ENCODE results near the gene CIITA.
"Not testable (repeated sequence)": the region's sequence is repeated elsewhere in the genome, so short reads cannot be mapped to it uniquely, and the experiment has no call there.

The CIITA gene

DNA sequence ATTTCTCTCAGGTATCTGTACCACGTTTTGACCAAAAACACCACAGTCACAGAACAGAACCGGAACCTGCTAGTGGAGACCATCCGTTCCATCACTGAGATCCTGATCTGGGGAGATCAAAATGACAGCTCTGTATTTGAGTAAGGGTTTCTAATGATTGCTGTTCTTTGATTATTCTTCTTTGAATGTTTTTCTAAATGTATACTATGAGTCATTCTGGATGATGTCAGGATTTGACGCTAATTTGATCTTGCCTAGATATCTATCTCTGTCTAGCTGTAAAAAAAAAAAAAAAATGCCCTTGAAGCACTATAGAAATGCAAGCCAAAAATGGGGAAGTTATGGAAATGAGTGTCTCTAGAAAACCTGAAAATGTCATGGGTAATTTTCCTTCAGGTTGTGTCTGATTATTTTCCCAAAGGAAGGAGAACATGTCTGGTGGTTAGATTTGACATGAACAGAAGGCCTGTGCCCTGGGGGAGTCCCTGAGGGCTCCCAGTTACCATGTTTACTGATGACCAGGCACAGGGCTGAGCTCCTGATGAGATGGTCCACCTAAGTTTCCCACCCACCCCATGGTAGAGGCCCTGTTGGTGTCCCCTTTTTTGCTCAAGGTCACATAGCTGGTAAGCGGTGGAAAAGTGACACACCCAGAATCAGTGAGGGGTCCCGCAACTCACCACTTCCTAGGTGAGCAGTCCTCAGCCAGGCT is 80.9 kb downstream of the CIITA start:
- no peak for DNase-seq

DNA sequence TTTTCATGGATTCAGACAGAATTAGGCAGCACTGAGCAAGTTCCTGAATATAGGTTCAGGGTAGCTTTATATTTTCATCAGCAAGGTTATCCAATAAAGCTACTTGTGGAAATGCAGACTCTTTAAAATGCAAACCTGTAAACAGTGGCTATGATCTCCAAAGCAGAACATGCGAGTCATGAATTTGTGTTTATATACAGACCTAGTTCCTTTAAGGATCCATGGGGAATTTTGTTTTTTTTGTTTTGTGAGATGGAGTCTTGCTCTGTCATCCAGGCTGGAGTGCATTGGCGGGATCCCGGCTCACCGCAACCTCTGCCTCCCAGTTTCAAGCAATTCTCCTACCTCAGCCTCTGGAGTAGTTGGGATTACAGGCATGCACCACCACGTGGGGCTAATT is 82.2 kb downstream of the CIITA start:
- DNase-seq: no peak

DNA sequence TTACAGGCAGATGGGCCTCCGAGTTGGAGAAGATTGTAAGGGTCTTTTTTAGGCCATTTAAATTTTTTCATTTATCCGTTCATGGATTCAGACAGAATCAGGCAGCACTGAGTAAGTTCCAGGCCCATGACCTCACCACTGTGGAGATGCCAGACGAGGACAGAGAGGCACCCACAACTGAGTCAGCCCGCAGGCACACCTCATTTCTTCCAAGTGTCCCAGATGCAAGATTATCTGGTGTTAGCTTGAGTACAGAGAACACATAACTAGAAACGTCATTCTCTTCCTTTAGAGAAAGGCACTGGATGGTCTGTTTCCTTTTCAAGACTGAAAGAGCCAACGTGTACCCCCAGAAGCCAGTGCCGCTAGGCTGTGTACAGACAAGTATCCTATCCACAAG is 84.2 kb downstream of the CIITA start:
- no peak for DNase-seq

DNA sequence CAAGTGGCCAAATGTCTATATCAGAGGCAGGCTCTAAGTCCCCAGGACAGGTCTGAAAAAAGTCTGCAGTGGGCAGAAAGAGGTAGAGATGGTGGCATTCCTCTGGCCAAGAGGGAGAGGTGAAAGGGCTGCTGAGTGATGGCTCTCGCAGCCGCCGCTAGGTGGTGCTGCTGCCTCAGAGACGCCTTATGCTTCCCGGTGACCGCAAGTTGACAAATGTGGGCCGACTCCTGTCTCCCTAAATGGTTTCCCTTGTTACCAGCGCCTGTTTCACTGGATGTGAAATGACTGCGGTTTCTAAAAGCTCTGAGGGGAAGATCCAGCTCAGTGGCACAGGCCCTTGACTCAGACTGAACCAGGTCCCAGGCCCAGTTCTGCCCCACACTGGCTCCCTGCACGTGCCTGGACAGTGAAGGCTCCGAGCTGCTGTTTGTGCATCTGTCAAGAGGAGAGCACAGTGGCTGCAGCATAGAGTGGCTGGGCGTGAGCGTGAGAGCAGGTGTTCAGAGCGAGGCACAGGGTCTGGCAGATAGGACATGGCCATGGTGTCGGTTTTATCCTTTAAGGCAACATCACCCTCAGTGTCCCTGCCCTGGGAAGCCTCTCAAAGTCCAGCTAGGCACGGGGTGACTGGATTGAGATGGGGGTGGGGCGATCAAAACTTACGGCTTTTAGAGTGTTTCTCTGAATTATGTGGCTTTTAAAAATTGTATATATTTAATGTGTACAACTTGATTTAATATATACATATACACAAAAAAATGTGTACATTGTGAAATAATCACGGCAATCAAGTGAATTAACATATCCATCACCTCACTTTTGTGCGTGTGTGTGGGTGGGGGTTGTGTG is 87.3 kb downstream of the CIITA start:
- peak; percentile 73 for DNase-seq

GRCh38 chr16:10964891-10965326 is 87.9 kb downstream of the CIITA start:
- peak; percentile 49 for DNase-seq

- peak; percentile 27 for DNase-seq
Measured at GRCh38 chr16:10965440-10966061, 88.5 kb downstream of the CIITA start.

GRCh38 chr16:10966129-10966528 is 89.1 kb downstream of the CIITA start:
- no peak for DNase-seq

DNA sequence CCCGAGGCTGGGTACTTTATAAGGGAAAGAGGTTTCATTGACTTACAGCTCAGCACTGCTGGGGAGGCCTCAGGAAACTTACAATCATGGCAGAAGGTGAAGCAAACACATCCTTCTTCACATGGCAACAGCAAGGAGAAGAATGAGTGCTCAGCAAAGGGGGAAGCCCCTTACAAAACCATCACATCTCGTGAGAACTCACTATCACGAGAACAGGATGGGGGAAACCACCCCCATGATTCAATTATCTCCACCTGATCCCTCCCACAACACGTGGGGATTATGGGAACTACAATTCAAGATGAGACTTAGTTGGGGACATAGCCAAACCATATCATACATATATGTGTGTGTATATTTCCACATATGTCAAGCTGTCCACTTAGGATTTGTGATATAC is 89.6 kb downstream of the CIITA start:
- DNase-seq: not testable (repeated sequence)

GRCh38 chr16:10967986-10968385 is 91.0 kb downstream of the CIITA start:
- no peak for DNase-seq

GRCh38 chr16:10968498-10968897 is 91.5 kb downstream of the CIITA start:
- no peak for DNase-seq

DNA sequence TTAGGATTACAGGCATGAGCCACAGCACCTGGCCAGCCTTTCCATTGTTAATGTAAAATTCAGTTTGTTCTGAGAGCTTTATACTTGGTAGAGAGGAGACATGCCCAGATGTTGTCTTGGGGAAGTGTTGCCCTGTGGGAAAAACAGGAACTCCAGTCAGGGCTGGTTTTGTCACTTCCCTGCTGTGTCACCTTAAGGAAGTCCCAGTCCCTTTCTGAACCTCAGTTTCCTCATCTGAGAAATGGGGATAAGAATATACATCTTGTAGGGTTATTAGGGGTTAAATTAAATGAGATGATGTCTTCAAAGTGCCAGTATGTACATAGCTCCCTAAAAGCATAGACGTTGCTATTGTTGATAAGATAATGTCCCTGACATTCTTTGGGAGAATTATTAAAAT is 92.6 kb downstream of the CIITA start:
- no peak for DNase-seq

- DNase-seq: no peak
Measured at GRCh38 chr16:10970065-10970464, 93.1 kb downstream of the CIITA start.

DNA sequence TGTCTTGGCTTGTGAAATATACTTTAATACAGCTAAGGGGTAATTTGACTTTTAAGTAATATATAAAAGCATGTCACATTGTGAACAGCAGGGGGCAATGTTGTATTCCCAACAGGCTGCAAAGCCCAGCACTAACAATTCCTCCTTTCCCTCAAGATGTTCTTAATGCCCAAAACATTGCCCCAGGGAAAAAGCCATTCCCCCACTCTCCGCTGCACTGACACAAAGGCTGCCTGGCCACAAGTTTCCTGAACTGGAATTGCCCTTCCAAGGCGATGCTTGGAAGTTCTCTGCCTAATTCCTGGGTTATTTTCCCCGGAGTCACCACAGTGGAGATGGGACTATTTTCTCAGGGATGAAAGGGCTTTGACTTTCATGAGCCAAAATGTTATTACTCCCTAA is 94.6 kb downstream of the CIITA start:
- DNase-seq: no peak

GRCh38 chr16:10972108-10972818 is 95.3 kb downstream of the CIITA start:
- no peak for DNase-seq

GRCh38 chr16:10972819-10973464 is 95.9 kb downstream of the CIITA start:
- no peak for DNase-seq

- DNase-seq: no peak
Measured at GRCh38 chr16:10976634-10977033, 99.6 kb downstream of the CIITA start.

DNA sequence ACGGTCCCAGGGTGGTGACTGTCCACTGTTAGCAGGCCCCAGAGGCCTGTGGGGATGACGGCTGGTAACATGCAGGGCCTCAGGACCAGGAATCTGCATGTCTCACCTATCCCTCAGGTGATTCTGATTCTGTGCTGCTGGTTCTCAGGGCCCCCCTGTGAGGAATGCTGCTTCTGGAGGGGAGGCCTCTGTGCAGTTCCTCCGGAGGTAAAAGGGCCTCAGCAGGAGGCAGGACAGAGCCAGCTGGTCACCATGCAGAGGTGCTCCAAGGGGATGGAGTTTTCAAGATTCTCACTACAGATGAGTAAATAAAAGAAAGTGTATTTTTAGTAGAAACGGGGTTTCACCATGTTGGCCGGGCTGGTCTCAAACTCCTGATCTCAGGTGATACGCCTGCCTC is 101.1 kb downstream of the CIITA start:
- DNase-seq: no peak

GRCh38 chr16:10978871-10979446 is 102.0 kb downstream of the CIITA start:
- no peak for DNase-seq

DNA sequence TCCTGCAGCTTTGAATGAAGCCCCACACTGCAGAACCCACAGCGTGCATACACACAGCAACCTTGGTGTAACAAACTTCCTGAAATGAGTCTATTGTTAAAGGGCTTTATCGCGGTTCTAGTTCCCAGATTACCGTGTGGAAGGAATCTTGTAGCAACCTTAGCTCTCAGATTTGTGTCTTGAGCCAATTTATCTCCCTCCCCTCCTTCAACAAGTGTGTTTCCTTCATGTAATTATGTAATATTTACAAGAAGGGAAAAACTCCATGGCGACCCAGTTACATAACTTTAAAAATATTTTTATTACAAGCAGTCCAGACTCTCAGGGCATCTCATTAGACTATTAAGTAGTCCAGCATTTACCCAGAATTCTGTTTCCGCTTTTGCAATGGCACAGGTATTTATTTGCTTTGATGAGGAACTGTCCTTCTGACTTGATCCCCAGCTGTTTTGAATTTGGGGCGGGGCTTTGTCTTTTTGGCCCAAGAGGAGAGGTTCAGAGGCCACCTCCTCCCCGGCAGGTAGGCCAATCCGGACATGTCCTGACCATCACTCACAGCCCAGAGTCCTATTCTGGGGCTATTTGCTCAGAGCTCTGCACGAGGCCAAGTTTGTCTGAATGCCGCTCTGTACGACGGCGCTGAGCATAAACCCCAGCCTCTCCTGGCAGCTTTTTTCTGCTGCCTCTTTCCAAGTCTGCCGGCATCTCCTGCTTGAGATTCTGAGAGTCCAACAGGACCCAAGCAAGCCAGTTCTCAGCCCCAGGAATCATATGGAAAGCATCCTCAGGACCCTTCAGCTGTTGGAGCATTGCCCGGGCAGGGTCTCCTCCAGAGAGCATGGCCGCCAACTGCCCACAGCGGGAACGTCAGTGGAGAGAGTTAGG is 103.0 kb downstream of the CIITA start:
- DNase-seq: no peak

GRCh38 chr16:10980813-10981212 is 103.8 kb downstream of the CIITA start:
- no peak for DNase-seq

DNA sequence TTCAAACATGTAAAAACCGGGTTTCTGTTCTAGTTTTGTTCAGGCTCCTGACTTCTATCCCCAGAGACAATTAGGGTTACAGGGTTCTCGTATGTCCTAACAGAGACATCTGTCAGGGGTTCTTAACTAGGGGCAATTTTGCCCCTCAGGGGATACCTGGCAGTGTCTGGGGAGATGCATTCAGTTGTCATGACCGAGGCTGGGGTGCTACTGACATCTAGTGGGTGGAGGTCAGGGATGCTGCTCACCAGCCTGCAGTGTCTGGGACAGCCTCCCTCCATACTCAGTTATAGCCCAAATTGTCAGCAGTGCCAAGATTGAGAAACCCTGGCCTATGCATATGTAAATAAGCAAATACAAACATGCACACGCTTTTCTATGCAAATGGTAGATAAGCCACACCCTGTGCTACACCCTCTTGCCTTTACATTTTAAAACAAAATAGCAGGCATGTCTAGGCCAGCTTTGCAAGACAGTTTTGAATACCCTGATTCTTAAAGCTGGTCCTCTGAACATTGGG is 104.8 kb downstream of the CIITA start:
- peak; percentile 29 for DNase-seq
